ENCODE measurements around the gene CNPY3. TPM values are rescaled to one million over a fixed set of nuclear protein-coding genes. Genes with fewer than 3 reads are reported as not detected.

CNPY3 gene
- total and polyA plus RNA-seq, 10 of the 15 experiments (the other 5 are each of a cell fraction or from before 2014, with no cell fraction given) = 7.2 to 102 (median 73.6) TPM

DNA sequence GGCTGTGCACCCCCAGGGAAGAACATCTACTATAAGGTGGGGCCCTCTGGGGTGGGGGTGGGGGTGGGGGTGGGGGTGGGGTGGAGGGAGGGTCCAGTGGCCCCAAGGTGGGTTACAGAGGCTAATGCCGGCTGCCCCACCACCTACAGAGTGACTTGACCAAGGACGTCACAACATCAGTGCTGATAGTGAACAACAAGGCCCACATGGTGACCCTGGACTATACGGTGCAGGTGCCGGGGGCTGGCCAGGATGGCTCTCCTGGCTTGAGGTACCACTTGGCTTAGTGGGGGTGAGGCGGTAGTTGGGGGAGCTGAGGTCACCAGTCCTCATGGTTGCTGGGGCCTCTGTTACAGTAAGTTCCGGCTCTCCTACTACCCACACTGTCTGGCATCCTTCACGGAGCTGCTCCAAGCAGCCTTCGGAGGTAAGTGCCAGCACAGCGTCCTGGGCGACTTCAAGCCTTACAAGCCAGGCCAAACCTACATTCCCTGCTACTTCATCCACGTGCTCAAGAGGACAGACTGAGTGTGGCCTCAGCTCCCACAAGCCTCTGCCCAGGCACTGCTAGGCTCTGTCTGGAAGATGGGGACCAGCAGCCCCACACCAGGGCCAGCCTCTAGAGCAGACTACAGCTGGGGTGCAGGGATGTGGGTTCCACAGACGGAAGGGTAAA, 34.0 kb downstream of the CNPY3 start (continued):
- TF ChIP-seq ATF3 (IDR thresholded peaks at IDR 0.05; ENCODE audit: borderline replicate concordance, extremely low read depth, low read depth, low read length) = no peak

GRCh38 chr6:42963855-42964605, 34.8 kb downstream of the CNPY3 start:
- intact Hi-C loops (cut with micrococcal nuclease; ENCODE audit: unreplicated experiment) = no loop called here
- BruUV-seq (replicated peaks) = no TSS peak
- SMC1A ChIA-PET (ENCODE audit: uncharacterized antibody, unreplicated experiment) = interaction anchor here (1.3 to 1.8 kb wide), 3 partner anchors 16 to 179 kb away, joined by 3 to 5 read pairs (median 3); no protein-coding TSS in a partner anchor
- no peak for TF ChIP-seq TCF7 (IDR thresholded peaks at IDR 0.05; ENCODE audit: borderline replicate concordance)
- no peak for TF ChIP-seq BMI1 (IDR thresholded peaks at IDR 0.05; ENCODE audit: borderline replicate concordance)
- TF ChIP-seq SMAD5 (IDR thresholded peaks at IDR 0.05; ENCODE audit: low read depth) = no peak
- no peak for TF ChIP-seq SMARCA5 (IDR thresholded peaks at IDR 0.05)
- peak; percentile 8; the same call in 1 of the 2 replicates for TF ChIP-seq SMC3 (IDR thresholded peaks at IDR 0.05; ENCODE audit: borderline replicate concordance, low read length)
- no peak for TF ChIP-seq PRDM15 (CRISPR knock-in tag; IDR thresholded peaks at IDR 0.05)
- TF ChIP-seq EP300 (IDR thresholded peaks at IDR 0.05; ENCODE audit: borderline replicate concordance in 1 of 2, control insufficient read depth in 1 of 2, low read depth in 2 of 2, low read length in 2 of 2) = no peak
- TF ChIP-seq RELB (IDR thresholded peaks at IDR 0.05; ENCODE audit: low read depth) = no peak
- TF ChIP-seq RUNX3 (IDR thresholded peaks at IDR 0.05; ENCODE audit: low read length) = no peak
- no peak for TF ChIP-seq SUPT20H (IDR thresholded peaks at IDR 0.05; ENCODE audit: borderline replicate concordance, control insufficient read depth, low read depth, low read length)
- peak; percentile 46 for TF ChIP-seq RAD21 (IDR thresholded peaks at IDR 0.05; ENCODE audit: insufficient read depth, low read depth, low read length)
- TF ChIP-seq SIN3A (IDR thresholded peaks at IDR 0.05; ENCODE audit: low read depth, low read length) = no peak

More at GRCh38 chr6:42963855-42964605, 34.8 kb downstream of the CNPY3 start:
- RAD21 ChIA-PET (ENCODE audit: unreplicated experiment) = interaction anchor here (0.9 to 2.1 kb wide), 5 partner anchors 9 to 183 kb away, joined by 3 to 12 read pairs (median 4); no protein-coding TSS in a partner anchor
- no peaks in the 10 kb centered on the region for H3K27me3 ChIP-seq (replicated peaks in 1 of 2; ENCODE audit: control insufficient read depth in 2 of 2, insufficient read depth in 2 of 2, low read length in 1 of 2)
- no peaks in the 10 kb centered on the region for H3K79me2 ChIP-seq (ENCODE audit: control insufficient read depth, insufficient read depth, low read length)
- POLR2A ChIA-PET = interaction anchor here (0.5 to 1.3 kb wide), 3 partner anchors 20 to 95 kb away, joined by 3 to 4 read pairs (median 4); partner anchors contain the start of genes MRPL2 and PPP2R5D
- no peak overlapping the region for H3K4me3 ChIP-seq
- no peaks in the 10 kb centered on the region for H3K9me3 ChIP-seq (replicated peaks; ENCODE audit: control insufficient read depth, insufficient read depth, low read length)
- H3K4me2 ChIP-seq (ENCODE audit: control insufficient read depth, insufficient read depth) = no peak overlapping the region
- FAIRE-seq (no peak), DNase-seq (ENCODE audit: low read depth, low spot score) (no peak), ATAC-seq (peak; percentile 88)
- no peaks in the 10 kb centered on the region for H4K20me1 ChIP-seq (ENCODE audit: control insufficient read depth, insufficient read depth)
- H3K27ac ChIP-seq (ENCODE audit: control insufficient read depth, insufficient read depth) = no peak overlapping the region
- no peak overlapping the region for H3K9ac ChIP-seq (ENCODE audit: control insufficient read depth, insufficient read depth, low read length)
- in situ Hi-C loops (cut with MboI) = no loop called here
- H2AFZ ChIP-seq (ENCODE audit: control insufficient read depth, low read depth, low read length) = no peak overlapping the region
- H3K4me1 ChIP-seq (ENCODE audit: control insufficient read depth, insufficient read depth, low read length) = no peaks in the 10 kb centered on the region
- WGBS (ENCODE audit: insufficient coverage, insufficient replicate concordance, low lambda C conversion rate, missing lambda C conversion rate) = 87% methylated on average over 9 of the region's 9 CpGs
- no peaks in the 10 kb centered on the region; a peak in 2 of 4 replicates for H3K36me3 ChIP-seq (ENCODE audit: control insufficient read depth in 2 of 2, insufficient read depth in 2 of 2, low read length in 1 of 2)
- CTCF ChIA-PET = interaction anchor here (0.9 to 2.5 kb wide), 13 partner anchors 10 to 630 kb away, joined by 3 to 15 read pairs (median 4); partner anchors contain the start of genes CNPY3, CUL7 and PEX6

All from GM12878 (cell line).